ENCODE results near the gene C1R. TPM values are rescaled to one million over a fixed set of nuclear protein-coding genes. Genes with fewer than 3 reads are reported as not detected.

Gene C1R
- total and polyA plus RNA-seq, 11 donors = 42.6 to 343 (median 98.5) TPM

DNA sequence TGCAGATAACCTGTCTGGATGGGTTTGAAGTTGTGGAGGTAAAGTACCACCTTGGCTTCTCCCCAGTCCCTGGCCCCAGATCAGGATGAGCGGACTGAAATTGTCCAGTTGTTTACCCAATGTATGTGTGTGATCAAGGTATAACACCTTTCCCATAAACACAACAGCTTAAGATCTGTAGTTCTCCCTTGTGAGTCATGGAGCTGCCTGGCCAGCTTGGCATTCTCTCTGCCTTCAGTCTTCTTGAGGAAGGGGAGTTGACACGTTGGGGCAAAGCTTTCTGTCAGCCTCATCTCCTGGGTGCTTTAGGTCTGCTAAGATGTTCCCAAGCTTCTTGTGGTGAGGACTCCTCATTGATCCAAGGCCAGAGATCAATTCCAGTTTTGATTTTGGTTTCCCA is 25.6 kb downstream of the C1R start:
- ATAC-seq (no peak), DNase-seq (no peak)
- Histone ChIP-seq H3K4me3 (no peak overlapping the region), H3K36me3 (peaks cover 0 to 60% (median 6%) of the 10 kb centered on the region in 9 donors), H3K27ac (no peak overlapping the region), H3K9me3 (no peaks in the 10 kb centered on the region), H3K4me1 (peaks cover 0 to 31% (median 9%) of the 10 kb centered on the region in 12 donors), H3K27me3 (no peaks in the 10 kb centered on the region)
- WGBS, 4 donors = 87 to 95% (median 93%) methylated on average over 2 of the region's 2 CpGs
- intact Hi-C loops (cut with DNase I) = no loop called here
- TF ChIP-seq, protein P1, sequence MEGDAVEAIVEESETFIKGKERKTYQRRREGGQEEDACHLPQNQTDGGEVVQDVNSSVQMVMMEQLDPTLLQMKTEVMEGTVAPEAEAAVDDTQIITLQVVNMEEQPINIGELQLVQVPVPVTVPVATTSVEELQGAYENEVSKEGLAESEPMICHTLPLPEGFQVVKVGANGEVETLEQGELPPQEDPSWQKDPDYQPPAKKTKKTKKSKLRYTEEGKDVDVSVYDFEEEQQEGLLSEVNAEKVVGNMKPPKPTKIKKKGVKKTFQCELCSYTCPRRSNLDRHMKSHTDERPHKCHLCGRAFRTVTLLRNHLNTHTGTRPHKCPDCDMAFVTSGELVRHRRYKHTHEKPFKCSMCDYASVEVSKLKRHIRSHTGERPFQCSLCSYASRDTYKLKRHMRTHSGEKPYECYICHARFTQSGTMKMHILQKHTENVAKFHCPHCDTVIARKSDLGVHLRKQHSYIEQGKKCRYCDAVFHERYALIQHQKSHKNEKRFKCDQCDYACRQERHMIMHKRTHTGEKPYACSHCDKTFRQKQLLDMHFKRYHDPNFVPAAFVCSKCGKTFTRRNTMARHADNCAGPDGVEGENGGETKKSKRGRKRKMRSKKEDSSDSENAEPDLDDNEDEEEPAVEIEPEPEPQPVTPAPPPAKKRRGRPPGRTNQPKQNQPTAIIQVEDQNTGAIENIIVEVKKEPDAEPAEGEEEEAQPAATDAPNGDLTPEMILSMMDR (IDR thresholded peaks at IDR 0.05) = no peak
- TF ChIP-seq POLR2A (IDR thresholded peaks at IDR 0.05) = no peak

DNA sequence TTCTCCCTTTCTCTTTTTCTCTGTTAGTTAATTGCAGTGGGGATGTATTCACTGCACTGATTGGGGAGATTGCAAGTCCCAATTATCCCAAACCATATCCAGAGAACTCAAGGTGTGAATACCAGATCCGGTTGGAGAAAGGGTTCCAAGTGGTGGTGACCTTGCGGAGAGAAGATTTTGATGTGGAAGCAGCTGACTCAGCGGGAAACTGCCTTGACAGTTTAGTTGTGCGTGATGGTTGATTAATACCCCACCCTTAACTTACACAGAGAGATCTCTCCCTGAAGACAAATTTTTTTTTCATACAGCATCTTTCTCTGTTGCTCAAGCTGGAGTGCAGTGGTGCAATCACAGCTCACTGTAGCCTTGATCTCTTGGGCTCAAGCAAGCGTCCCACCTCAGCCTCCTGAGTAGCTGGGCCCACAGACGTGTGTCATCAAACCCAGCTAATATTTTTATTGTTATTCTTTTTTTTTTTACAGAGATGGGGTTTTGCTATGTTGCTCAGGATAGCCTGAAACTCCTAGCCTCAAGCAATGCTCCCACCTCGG is 27.1 kb downstream of the C1R start:
- Histone ChIP-seq H3K4me3 (no peak overlapping the region), H3K27me3 (no peaks in the 10 kb centered on the region), H3K36me3 (peaks cover 0 to 52% (median 6%) of the 10 kb centered on the region in 9 donors), H3K27ac (no peak overlapping the region), H3K4me1 (peaks cover 0 to 42% (median 12%) of the 10 kb centered on the region in 12 donors), H3K9me3 (no peaks in the 10 kb centered on the region)
- WGBS, 4 donors = 87 to 95% (median 92%) methylated on average over 7 of the region's 7 CpGs
- no peak for DNase-seq
- no peak for ATAC-seq
- no peak for TF ChIP-seq POLR2A (IDR thresholded peaks at IDR 0.05)
- TF ChIP-seq, protein P1 (IDR thresholded peaks at IDR 0.05) = no peak
- intact Hi-C loops (cut with DNase I) = no loop called here

DNA sequence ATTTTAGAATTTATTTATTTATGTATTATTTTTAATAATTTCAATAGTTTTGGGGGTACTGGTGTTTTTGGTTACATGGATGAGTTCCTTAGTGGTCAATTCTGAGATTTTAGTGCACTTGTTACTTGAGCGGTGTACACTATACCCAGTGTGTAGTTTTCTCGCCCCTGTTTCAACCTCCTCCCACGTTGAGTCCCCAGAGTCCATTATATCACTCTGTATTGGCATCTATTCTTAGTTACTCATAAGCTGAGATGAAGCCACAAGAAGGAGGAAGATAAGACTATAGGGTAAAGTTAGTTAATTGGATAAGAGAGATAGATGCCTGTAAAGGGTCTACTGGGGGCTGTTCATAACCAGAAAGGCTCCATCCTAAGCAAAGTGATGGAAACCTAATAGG is 27.7 kb downstream of the C1R start:
- peaks cover 0 to 45% (median 6%) of the 10 kb centered on the region in 9 donors for H3K36me3 ChIP-seq
- H3K4me3 ChIP-seq = peak overlapping the region in 1 of 12 donors; percentile 4
- intact Hi-C loops (cut with DNase I) = loop anchor here in 5 of 10 donors (5.0 kb wide), 2 partner anchors 33 to 43 kb away; partner anchors contain the start of gene C1RL (in 4 of the 5)
- H3K9me3 ChIP-seq = no peaks in the 10 kb centered on the region
- H3K27ac ChIP-seq = no peak overlapping the region
- H3K27me3 ChIP-seq = no peaks in the 10 kb centered on the region
- DNase-seq = no peak
- WGBS, 4 donors = 58 to 67% (median 64%) methylated on average over 3 of the region's 3 CpGs
- peaks cover 0 to 47% (median 15%) of the 10 kb centered on the region in 12 donors for H3K4me1 ChIP-seq
- peak in 1 of 4 donors; percentile 38 for ATAC-seq
- TF ChIP-seq POLR2A (IDR thresholded peaks at IDR 0.05) = no peak
- TF ChIP-seq, protein P1 (IDR thresholded peaks at IDR 0.05) = no peak

DNA sequence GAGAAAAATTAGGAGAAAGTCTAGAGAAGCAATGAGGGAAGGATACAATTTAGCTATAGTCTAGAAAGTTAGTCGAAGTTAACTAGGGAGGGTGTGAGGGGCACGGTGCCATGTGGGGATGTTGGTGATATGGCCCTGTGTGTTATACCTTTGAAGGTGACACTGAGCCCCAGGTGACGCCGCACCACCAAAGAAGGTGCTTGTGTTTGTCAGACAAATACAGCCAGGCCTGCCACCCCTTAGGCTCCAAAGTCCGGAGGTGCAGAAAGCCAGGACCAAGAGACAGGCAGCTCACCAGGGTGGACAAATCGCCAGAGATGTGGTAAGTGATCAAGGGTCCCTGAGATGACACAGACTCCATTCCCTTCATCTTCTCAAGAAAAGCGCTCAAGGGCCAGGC is 30.6 kb downstream of the C1R start:
- WGBS, 4 donors = 93 to 97% (median 94%) methylated on average over 7 of the region's 7 CpGs
- peaks cover 0 to 34% (median 6%) of the 10 kb centered on the region in 12 donors for H3K4me1 ChIP-seq
- intact Hi-C loops (cut with DNase I) = loop anchor here in 8 of 10 donors (2.0 to 5.0 kb wide), 4 partner anchors 31 to 47 kb away; partner anchors contain the start of genes C1RL (in 6 of the 8) and C1R (in 3 of the 8)

More for the DNA sequence above, 30.6 kb downstream of the C1R start:
- no peak for ATAC-seq
- no peaks in the 10 kb centered on the region for H3K27me3 ChIP-seq
- no peaks in the 10 kb centered on the region for H3K9me3 ChIP-seq
- TF ChIP-seq, protein P1 (IDR thresholded peaks at IDR 0.05) = no peak
- no peak for TF ChIP-seq POLR2A (IDR thresholded peaks at IDR 0.05)
- H3K27ac ChIP-seq = peak overlapping the region in 7 of 12 donors; percentile 66 to 82 (median 76)
- H3K4me3 ChIP-seq = peak overlapping the region in 10 of 12 donors; percentile 37 to 59 (median 42)
- no peak for DNase-seq
- H3K36me3 ChIP-seq = peaks cover 0 to 26% (median 6%) of the 10 kb centered on the region in 9 donors

Measured in heart left ventricle (tissue), 16 donors.